PC-9 (cell line): ENCODE results near the gene CPVL.

Experiments used
- CTCF ChIP-seq: fragments of 200-600 bp; sonication (generic); conservative IDR thresholded peaks from 2 replicates; pipeline ENCODE4 v1.6.1; 2017; ENCODE audit warnings: mixed run types, antibody characterized with exemption, mild to moderate bottlenecking, moderate library complexity
- EZH2 ChIP-seq: fragments of 200-600 bp; sonication (generic); IDR thresholded peaks from 2 replicates; pipeline ENCODE4 v1.8.0; 2017; ENCODE audit warnings: antibody characterized with exemption, low read depth

GRCh38 chr7:29106669-29106988 lies 39.7 kb downstream of the CPVL start:
- TF ChIP-seq CTCF: 0 out of 2 replicates have a peak, but pooled peaks have one; percentile 0
- no peak for TF ChIP-seq EZH2
